Thoracic aorta (tissue), 2 donors: ENCODE results near the gene CELF4. TPM values are rescaled to one million over a fixed set of nuclear protein-coding genes. Genes with fewer than 3 reads are reported as not detected.

Source experiments
- ATAC-seq: fragments of 150-250 bp; one replicate; pipeline ENCODE4 v1.8.0; 2017; ENCODE audit warnings: low read depth; ENCODE audit not compliant: insufficient number of reproducible peaks, low FRiP score
- DNase-seq: peaks from one replicate; pipeline ENCODE4 v3.0.0-alpha.2; 2020; ENCODE audit warnings: low spot score
- H3K27ac ChIP-seq, 2 donors: fragments of 200-600 bp; sonication (generic); 1 replicate in 1 of 2; 2 replicates in 1 of 2; pipeline ENCODE4 v1.5.1; 2016; ENCODE audit warnings: mild to moderate bottlenecking in 2 of 2, moderate library complexity in 2 of 2
- H3K27me3 ChIP-seq: fragments of 200-600 bp; sonication (generic); replicated peaks from 2 replicates; pipeline ENCODE4 v1.6.0; 2016; ENCODE audit warnings: mild to moderate bottlenecking; ENCODE audit not compliant: insufficient read depth
- H3K36me3 ChIP-seq: fragments of 200-600 bp; sonication (generic); one replicate; pipeline ENCODE4 v1.5.1; 2016
- H3K4me1 ChIP-seq, 2 donors: fragments of 200-600 bp; sonication (generic); 1 replicate in 1 of 2; 2 replicates in 1 of 2; pipeline versions ENCODE4 v1.5.1 to v1.6.0; 2016; ENCODE audit warnings: low read depth in 2 of 2, mild to moderate bottlenecking in 1 of 2; ENCODE audit not compliant: control insufficient read depth in 1 of 2
- H3K4me3 ChIP-seq: fragments of 200-600 bp; sonication (generic); 2 replicates; pipeline ENCODE4 v1.5.1; 2016; ENCODE audit warnings: mild to moderate bottlenecking
- H3K9me3 ChIP-seq: fragments of 200-600 bp; sonication (generic); 2 replicates; pipeline ENCODE4 v1.5.1; 2016
- CTCF ChIP-seq: fragments of 200-600 bp; sonication (generic); IDR thresholded peaks from one replicate; pipeline ENCODE4 v1.5.1; 2019; ENCODE audit warnings: antibody characterized with exemption
- total RNA-seq, 2 donors: library from RNA; depleted of rRNA; stranded (reverse); fragments of >200 nt; gene quantifications; one replicate each; pipeline versions ENCODE4 v1.1.0 to v1.2.3, GENCODE V29; 2016

Gene CELF4
- total RNA-seq, 2 donors from 2014 or later: not detected

- Histone ChIP-seq H3K36me3 (no peaks in the 10 kb centered on the region), H3K27ac (no peak overlapping the region), H3K4me1 (no peaks in the 10 kb centered on the region), H3K4me3 (no peak overlapping the region), H3K27me3 (no peaks in the 10 kb centered on the region), H3K9me3 (no peaks in the 10 kb centered on the region)
- no peak for ATAC-seq
- DNase-seq: no peak
- no peak for TF ChIP-seq CTCF
Measured at GRCh38 chr18:37339701-37340215, 225.8 kb downstream of the CELF4 start.

- DNase-seq: no peak
- TF ChIP-seq CTCF: no peak
- no peaks in the 10 kb centered on the region for H3K36me3 ChIP-seq
- H3K9me3 ChIP-seq: no peaks in the 10 kb centered on the region
- no peak overlapping the region for H3K4me3 ChIP-seq
- H3K27ac ChIP-seq: no peak overlapping the region
- no peaks in the 10 kb centered on the region for H3K4me1 ChIP-seq
- ATAC-seq: no peak
- H3K27me3 ChIP-seq: no peaks in the 10 kb centered on the region
Measured at GRCh38 chr18:37336568-37337285, 228.9 kb downstream of the CELF4 start.

- H3K36me3 ChIP-seq: no peaks in the 10 kb centered on the region
- H3K4me1 ChIP-seq: no peaks in the 10 kb centered on the region
- H3K9me3 ChIP-seq: no peaks in the 10 kb centered on the region
- H3K27ac ChIP-seq: no peak overlapping the region
- H3K4me3 ChIP-seq: no peak overlapping the region
- no peak for DNase-seq
- ATAC-seq: no peak
- no peak for TF ChIP-seq CTCF
- H3K27me3 ChIP-seq: no peaks in the 10 kb centered on the region
Measured at GRCh38 chr18:37335409-37335736, 230.2 kb downstream of the CELF4 start.

GRCh38 chr18:37334631-37335408, 230.8 kb downstream of the CELF4 start:
- H3K27me3 ChIP-seq: no peaks in the 10 kb centered on the region
- ATAC-seq (no peak), DNase-seq (no peak)
- no peak overlapping the region for H3K4me3 ChIP-seq
- H3K9me3 ChIP-seq: no peaks in the 10 kb centered on the region
- no peak for TF ChIP-seq CTCF
- no peak overlapping the region for H3K27ac ChIP-seq
- H3K36me3 ChIP-seq: no peaks in the 10 kb centered on the region
- H3K4me1 ChIP-seq: no peaks in the 10 kb centered on the region

- no peak for TF ChIP-seq CTCF
- ATAC-seq: no peak
- DNase-seq: no peak
Measured at GRCh38 chr18:37332628-37333420, 232.8 kb downstream of the CELF4 start.

More at GRCh38 chr18:37332628-37333420, 232.8 kb downstream of the CELF4 start:
- Histone ChIP-seq H3K27me3 (no peaks in the 10 kb centered on the region), H3K4me1 (no peaks in the 10 kb centered on the region), H3K4me3 (no peak overlapping the region), H3K27ac (no peak overlapping the region), H3K36me3 (no peaks in the 10 kb centered on the region), H3K9me3 (no peaks in the 10 kb centered on the region)
